K562 (cell line): ENCODE data around the gene ZNRF1. TPM values are rescaled to one million over a fixed set of nuclear protein-coding genes. Genes with fewer than 3 reads are reported as not detected.

Experiments used
- ADNP ChIP-seq: fragments of 200-800 bp; sonication (Bioruptor generic); IDR thresholded peaks from 2 replicates; pipeline ENCODE4 v1.6.1; 2016; ENCODE audit warnings: missing genetic modification characterization, missing compliant biosample characterization
- ARNT ChIP-seq, 2 experiments: fragments of 450-650 bp; IDR thresholded peaks; 2 replicates each; pipeline ENCODE4 v1.6.1; 2016; ENCODE audit warnings: mild to moderate bottlenecking in 1 of 2
- ASH1L ChIP-seq: fragments of 450-650 bp; IDR thresholded peaks from 2 replicates; pipeline ENCODE4 v1.6.1; 2018; ENCODE audit warnings: borderline replicate concordance, mild to moderate bottlenecking, low read depth; ENCODE audit not compliant: partially characterized antibody
- BCOR ChIP-seq: fragments of 450-650 bp; IDR thresholded peaks from 2 replicates; pipeline ENCODE4 v1.6.1; 2016
- CREB5 ChIP-seq: fragments of 250-450 bp; sonication (Bioruptor Pico); IDR thresholded peaks from 2 replicates; pipeline ENCODE4 v1.5.0; 2020; ENCODE audit warnings: mild to moderate bottlenecking
- DMBX1 ChIP-seq: fragments of 250-450 bp; sonication (Bioruptor Pico); IDR thresholded peaks from 2 replicates; pipeline ENCODE4 v1.8.0; 2022; ENCODE audit warnings: inconsistent platforms, mild to moderate bottlenecking, moderate library complexity, borderline replicate concordance
- HDAC1 ChIP-seq, 2 experiments: fragments of 450-650 bp; IDR thresholded peaks; 2 replicates each; pipeline ENCODE4 v1.6.1; 2016 to 2017; ENCODE audit warnings: inconsistent platforms in 1 of 2, mild to moderate bottlenecking in 1 of 2, moderate library complexity in 1 of 2
- ILF3 ChIP-seq: fragments of 450-650 bp; IDR thresholded peaks from 2 replicates; pipeline ENCODE4 v1.6.1; 2018; ENCODE audit warnings: antibody characterized with exemption, mild to moderate bottlenecking, moderate library complexity, borderline replicate concordance
- KDM1A ChIP-seq, 2 experiments: fragments of 450-650 bp; IDR thresholded peaks; 2 replicates each; pipeline ENCODE4 v1.6.1; 2016; ENCODE audit warnings: mild to moderate bottlenecking in 2 of 2
- MIER1 ChIP-seq: fragments of 450-650 bp; IDR thresholded peaks from 2 replicates; pipeline ENCODE4 v1.6.1; 2016; ENCODE audit warnings: antibody characterized with exemption, mild to moderate bottlenecking, low read depth
- PHF20 ChIP-seq: fragments of 450-650 bp; IDR thresholded peaks from 2 replicates; pipeline ENCODE4 v1.6.1; 2018; ENCODE audit not compliant: partially characterized antibody
- PHF21A ChIP-seq: fragments of 450-650 bp; IDR thresholded peaks from 2 replicates; pipeline ENCODE4 v1.6.1; 2017; ENCODE audit warnings: low read depth, borderline replicate concordance
- RAD51 ChIP-seq: fragments of 450-650 bp; IDR thresholded peaks from 2 replicates; pipeline ENCODE4 v1.7.1; 2016; ENCODE audit warnings: low read depth, mild to moderate bottlenecking, borderline replicate concordance
- RCOR1 ChIP-seq, 2 experiments: IDR thresholded peaks; 2 replicates each; pipeline ENCODE4 v1.6.1; 2012; ENCODE audit warnings: low read depth in 2 of 2, low read length in 2 of 2, borderline replicate concordance in 1 of 2, improper control_type of control experiment in 1 of 2
- RHOXF2B ChIP-seq: fragments of 250-450 bp; sonication (Bioruptor Pico); conservative IDR thresholded peaks from 2 replicates; pipeline ENCODE4 v1.5.1; 2021
- TAF9B ChIP-seq: fragments of 450-650 bp; IDR thresholded peaks from 2 replicates; pipeline ENCODE4 v1.6.1; 2018; ENCODE audit warnings: mild to moderate bottlenecking; ENCODE audit not compliant: partially characterized antibody
- TAL1 ChIP-seq: fragments of 450-650 bp; IDR thresholded peaks from 2 replicates; pipeline ENCODE4 v1.6.1; 2016; ENCODE audit warnings: mild to moderate bottlenecking
- TCF3 ChIP-seq: sonication (generic); formaldehyde crosslinking; IDR thresholded peaks from 2 replicates; pipeline ENCODE4 v1.4.0; 2020; ENCODE audit warnings: mild to moderate bottlenecking, missing genetic modification reagents
- TRIM28 ChIP-seq: fragments of 450-650 bp; IDR thresholded peaks from 2 replicates; pipeline ENCODE4 v1.6.1; 2017
- ZNF282 ChIP-seq: sonication (generic); formaldehyde crosslinking; IDR thresholded peaks from 2 replicates; pipeline ENCODE4 v1.8.1; 2023; ENCODE audit warnings: missing genetic modification reagents
- ZNF551 ChIP-seq: fragments of 250-450 bp; sonication (Bioruptor Pico); IDR thresholded peaks from 2 replicates; pipeline ENCODE4 v1.5.0; 2021; ENCODE audit warnings: mild to moderate bottlenecking, moderate library complexity
- polyA plus RNA-seq, 8 experiments: library from polyadenylated mRNA; depleted of rRNA in 4 of 8; stranded (reverse) in 5 of 8; unstranded in 3 of 8; fragments of >200 nt; fragmentation: Nextera tagmentation in 2 of 8; fragmentation: Illumina TruSeq in 1 of 8; extraction: Ambion mirVana in 2 of 8; extraction: Trizol in 1 of 8; gene quantifications; 2 replicates each; pipeline versions ENCODE4 v1.2.1 to v1.2.3, GENCODE V29; 2011 to 2014; ENCODE audit warnings: inconsistent platforms in 1 of 8, missing spikeins in 1 of 8
- total RNA-seq, 7 experiments: library from RNA; depleted of rRNA in 6 of 7; stranded (reverse); fragments of >200 nt in 6 of 7; fragmentation: Illumina TruSeq in 2 of 7; extraction: Trizol in 2 of 7; gene quantifications; 2 replicates each; pipeline versions ENCODE4 v1.2.1 to v1.2.3, GENCODE V29; 2011 to 2021; ENCODE audit warnings: low replicate concordance in 1 of 7
- TF ChIP-seq, protein P1 (sequence below), 2 experiments: fragments of 450-650 bp; conservative IDR thresholded peaks; 2 replicates each; pipeline ENCODE4 v1.6.1; 2017; ENCODE audit warnings: mild to moderate bottlenecking in 2 of 2, moderate library complexity in 2 of 2
- TF ChIP-seq, protein P2 (sequence below): fragments of 250-450 bp; sonication (Bioruptor Pico); IDR thresholded peaks from 2 replicates; pipeline ENCODE4 v1.4.0; 2020; ENCODE audit warnings: mild to moderate bottlenecking
- TF ChIP-seq, protein P3 (sequence below): IDR thresholded peaks from 2 replicates; pipeline ENCODE4 v1.6.1; 2014; ENCODE audit warnings: antibody characterized with exemption

ZNRF1 gene
- total and polyA plus RNA-seq, 9 of the 15 experiments (the other 6 are each of a cell fraction or from before 2014, with no cell fraction given): 9.5 to 37.7 (median 20.0) TPM

DNA sequence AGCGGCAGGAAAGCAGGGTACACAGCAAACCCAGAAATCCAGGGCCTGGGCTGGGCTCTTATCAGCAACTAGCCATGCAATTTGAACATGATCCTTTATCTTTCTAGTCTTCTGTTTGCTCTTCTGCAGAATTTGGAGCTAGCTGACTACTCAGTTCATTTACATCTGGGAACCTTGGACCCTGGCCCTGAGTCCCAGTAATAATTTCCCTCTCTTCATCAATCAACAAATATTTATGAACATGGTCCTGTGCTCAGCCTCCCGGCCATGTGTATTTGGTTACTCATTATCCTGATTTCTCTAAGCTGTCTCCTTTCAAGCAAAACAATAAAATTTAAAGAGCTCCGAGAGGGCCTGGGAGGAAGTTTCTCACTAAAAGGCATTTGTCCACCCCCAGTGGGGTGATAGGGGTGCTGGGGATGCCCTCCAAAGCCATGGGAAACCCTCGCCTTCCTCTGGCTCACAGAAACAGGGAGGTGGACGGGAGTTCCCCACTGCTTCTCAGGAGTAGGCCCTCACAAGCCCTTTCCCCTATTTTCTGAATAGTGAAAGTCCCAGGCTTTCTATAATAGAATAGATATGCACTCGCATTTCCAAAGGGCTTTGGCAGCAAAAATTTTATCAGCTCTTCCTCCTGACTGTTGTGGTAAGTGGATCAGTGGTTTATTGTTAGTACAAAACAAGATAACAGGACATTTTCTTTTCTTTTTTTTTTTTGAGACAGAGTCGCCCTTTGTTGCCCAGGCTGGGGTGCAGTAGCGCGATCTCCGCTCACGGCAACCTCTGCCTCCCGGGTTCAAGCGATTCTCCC is 7.0 kb upstream of the ZNRF1 start (continued):
- TF ChIP-seq ZNF551 (CRISPR knock-in tag) (no peak), ILF3 (no peak), RHOXF2B (CRISPR knock-in tag) (no peak), RAD51 (no peak), ZNF282 (CRISPR knock-in tag) (no peak), KDM1A (IDR thresholded peaks at IDR 0.05) (no peak), CREB5 (CRISPR knock-in tag) (no peak), ARNT (IDR thresholded peaks at IDR 0.05) (0 out of 4 replicates have a peak, but pooled peaks of 1 of the 2 experiments have one; percentile 26), RCOR1 (IDR thresholded peaks at IDR 0.05; ENCODE audit: borderline replicate concordance in 1 of 2, low read depth in 2 of 2, low read length in 2 of 2) (peak in 1 of 2 experiments; percentile 70; a peak in 1 of 4 replicates), HDAC1 (IDR thresholded peaks at IDR 0.05) (0 out of 4 replicates have a peak, but pooled peaks of 1 of the 2 experiments have one; percentile 22), DMBX1 (no peak), TAF9B (no peak), BCOR (peak; percentile 20; the same call in 1 of the 2 replicates), ADNP (tag) (no peak), PHF20 (no peak), TAL1 (peak; percentile 67), ASH1L (no peak), MIER1 (no peak), TRIM28 (no peak), TCF3 (CRISPR knock-in tag) (peak; percentile 66), PHF21A (no peak)
- TF ChIP-seq, protein P1, sequence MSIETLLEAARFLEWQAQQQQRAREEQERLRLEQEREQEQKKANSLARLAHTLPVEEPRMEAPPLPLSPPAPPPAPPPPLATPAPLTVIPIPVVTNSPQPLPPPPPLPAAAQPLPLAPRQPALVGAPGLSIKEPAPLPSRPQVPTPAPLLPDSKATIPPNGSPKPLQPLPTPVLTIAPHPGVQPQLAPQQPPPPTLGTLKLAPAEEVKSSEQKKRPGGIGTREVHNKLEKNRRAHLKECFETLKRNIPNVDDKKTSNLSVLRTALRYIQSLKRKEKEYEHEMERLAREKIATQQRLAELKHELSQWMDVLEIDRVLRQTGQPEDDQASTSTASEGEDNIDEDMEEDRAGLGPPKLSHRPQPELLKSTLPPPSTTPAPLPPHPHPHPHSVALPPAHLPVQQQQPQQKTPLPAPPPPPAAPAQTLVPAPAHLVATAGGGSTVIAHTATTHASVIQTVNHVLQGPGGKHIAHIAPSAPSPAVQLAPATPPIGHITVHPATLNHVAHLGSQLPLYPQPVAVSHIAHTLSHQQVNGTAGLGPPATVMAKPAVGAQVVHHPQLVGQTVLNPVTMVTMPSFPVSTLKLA (conservative IDR thresholded peaks at IDR 0.05): no peak
- TF ChIP-seq, protein P2, sequence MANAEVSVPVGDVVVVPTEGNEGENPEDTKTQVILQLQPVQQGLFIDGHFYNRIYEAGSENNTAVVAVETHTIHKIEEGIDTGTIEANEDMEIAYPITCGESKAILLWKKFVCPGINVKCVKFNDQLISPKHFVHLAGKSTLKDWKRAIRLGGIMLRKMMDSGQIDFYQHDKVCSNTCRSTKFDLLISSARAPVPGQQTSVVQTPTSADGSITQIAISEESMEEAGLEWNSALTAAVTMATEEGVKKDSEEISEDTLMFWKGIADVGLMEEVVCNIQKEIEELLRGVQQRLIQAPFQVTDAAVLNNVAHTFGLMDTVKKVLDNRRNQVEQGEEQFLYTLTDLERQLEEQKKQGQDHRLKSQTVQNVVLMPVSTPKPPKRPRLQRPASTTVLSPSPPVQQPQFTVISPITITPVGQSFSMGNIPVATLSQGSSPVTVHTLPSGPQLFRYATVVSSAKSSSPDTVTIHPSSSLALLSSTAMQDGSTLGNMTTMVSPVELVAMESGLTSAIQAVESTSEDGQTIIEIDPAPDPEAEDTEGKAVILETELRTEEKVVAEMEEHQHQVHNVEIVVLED (CRISPR knock-in tag): no peak
- TF ChIP-seq, protein P3, sequence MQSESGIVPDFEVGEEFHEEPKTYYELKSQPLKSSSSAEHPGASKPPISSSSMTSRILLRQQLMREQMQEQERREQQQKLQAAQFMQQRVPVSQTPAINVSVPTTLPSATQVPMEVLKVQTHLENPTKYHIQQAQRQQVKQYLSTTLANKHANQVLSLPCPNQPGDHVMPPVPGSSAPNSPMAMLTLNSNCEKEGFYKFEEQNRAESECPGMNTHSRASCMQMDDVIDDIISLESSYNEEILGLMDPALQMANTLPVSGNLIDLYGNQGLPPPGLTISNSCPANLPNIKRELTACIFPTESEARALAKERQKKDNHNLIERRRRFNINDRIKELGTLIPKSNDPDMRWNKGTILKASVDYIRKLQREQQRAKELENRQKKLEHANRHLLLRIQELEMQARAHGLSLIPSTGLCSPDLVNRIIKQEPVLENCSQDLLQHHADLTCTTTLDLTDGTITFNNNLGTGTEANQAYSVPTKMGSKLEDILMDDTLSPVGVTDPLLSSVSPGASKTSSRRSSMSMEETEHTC: no peak
